AG08396 (cell line): ENCODE results near the gene ADRB1.

Experiments used
- DNase-seq: peaks from one replicate; pipeline ENCODE4 v3.0.0; 2012; ENCODE audit warnings: low spot score, mixed read lengths

Gene ADRB1

DNA sequence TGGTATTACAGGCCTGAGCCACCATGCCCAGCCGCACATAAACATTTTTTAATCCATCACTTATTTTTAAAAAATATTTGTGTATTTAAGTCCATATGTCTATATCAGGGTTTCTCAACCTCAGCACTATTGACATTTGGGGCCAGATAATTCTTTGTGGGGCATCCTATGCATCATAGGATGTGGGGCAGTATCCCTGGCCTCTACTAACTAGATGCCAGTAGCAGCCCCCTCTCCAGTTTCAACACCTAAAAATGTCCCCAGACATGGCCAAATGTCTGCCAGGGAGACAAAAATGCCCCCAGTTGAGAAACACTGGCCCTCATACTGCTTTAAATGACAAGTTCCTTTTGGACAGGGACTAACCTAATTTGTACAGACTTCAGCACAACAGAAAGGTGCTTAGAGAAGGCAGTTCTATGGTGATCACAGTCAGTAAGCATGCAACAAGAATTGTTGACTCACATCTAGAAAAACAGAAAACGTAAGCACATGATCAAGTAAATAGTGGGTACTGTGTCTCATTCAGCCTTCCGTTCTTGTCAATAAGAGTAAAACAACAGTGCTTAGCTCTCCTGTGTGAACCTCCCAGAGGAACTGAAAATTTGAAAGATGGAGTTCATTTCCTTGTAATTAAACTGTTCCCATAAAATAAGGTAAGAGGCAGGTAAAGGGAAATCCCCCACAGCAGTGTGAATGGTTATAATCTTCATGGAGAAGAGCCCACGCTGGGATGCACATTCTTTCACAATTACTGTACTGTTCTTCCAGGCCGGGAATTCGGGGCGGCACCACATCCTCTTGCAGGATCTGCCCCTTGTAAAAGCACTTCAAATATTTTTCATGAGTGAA, 17.3 kb upstream of the ADRB1 start:
- no peak for DNase-seq

DNA sequence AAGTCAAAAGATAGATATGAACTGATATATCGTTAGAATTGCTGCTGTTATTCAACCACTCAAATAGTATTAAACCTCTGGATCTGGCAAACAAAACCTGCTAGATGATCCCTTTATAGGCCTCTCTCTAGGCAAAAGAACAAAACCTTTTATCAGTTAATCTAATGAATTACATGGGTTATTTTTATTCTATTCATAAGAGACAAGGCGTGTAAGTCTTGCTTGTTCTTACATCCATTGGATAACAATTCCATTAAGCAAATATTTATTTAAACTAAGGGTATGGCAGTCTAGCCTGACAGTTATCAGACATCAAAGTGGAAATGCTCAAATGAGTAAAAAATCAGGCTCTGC, 16.6 kb upstream of the ADRB1 start:
- DNase-seq = no peak

DNA sequence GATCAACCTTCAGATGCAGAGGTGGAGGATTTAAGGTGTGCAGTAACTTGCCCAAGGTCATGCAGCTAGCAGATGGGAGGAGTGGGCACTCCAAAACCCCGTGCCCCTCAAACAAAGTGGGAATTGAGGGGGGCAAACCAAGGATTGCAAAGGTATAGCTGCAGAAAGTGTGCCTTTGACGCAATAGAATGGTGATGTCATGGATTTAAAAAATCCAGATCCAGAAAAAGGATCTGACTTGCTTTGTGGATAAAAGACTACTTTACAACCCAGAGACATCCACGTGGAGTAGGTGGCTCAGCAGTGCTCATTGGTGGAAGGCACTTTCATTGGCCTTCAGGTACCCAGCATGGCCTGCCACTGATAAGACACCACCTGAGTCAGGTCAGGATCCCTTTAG, 15.7 kb upstream of the ADRB1 start:
- DNase-seq = no peak

DNA sequence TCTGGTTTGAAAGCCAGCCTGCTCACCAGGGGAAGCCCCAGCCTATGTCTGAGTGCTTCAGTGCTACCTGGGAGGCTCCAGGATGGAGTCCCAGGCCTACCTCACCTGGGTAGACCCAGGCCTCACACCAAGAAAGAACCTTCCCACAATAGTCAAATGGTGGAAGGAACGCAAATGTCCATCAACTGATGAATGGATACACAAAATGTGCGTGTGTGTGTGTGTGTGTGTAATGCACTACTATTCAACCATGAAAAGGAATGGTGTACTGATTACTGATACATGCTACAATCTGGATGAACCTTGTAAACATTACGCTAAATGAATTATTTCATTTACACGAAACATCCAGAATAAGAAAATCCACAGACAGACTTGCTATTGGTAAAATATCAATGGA, 15.2 kb upstream of the ADRB1 start:
- DNase-seq = no peak

DNA sequence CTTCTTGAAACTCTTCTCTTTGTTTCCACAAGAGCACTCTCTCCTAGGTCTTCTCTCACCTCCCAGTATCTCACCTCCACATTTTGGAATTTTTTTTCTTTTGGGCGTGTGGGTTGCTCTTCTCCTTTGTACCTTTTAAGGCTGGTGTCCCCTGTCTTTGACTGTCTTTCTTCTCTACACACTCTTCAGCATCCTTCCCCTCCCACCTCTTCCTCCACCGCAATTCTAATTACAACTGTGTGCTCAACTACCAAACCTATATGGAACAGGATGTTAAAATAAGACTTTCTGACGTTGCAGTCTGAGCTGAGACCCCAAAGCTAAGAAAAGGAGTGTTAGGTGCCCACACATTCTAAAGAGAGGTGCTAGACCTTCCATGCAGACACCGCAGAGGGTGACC, 14.0 kb upstream of the ADRB1 start:
- no peak for DNase-seq

DNA sequence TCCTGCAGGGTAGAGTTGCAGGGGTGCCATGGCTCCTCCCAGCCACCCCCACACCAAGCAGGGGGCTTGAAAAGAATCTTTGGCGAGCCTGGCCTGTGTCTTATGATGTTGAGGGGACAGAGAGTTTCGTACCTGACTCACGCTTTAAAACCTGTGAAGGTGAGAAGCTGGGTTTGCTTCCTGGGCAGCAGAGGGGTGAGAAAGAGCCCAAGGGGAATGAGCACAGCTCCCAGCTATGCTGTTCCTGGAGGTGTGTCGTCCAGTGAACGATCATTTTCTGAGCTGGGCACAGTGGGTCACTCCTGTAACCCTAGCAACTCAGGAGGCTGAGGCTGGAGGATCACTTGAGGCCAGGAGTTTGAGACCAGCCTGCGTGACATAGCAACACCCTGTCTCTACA, 13.5 kb upstream of the ADRB1 start:
- DNase-seq = no peak

DNA sequence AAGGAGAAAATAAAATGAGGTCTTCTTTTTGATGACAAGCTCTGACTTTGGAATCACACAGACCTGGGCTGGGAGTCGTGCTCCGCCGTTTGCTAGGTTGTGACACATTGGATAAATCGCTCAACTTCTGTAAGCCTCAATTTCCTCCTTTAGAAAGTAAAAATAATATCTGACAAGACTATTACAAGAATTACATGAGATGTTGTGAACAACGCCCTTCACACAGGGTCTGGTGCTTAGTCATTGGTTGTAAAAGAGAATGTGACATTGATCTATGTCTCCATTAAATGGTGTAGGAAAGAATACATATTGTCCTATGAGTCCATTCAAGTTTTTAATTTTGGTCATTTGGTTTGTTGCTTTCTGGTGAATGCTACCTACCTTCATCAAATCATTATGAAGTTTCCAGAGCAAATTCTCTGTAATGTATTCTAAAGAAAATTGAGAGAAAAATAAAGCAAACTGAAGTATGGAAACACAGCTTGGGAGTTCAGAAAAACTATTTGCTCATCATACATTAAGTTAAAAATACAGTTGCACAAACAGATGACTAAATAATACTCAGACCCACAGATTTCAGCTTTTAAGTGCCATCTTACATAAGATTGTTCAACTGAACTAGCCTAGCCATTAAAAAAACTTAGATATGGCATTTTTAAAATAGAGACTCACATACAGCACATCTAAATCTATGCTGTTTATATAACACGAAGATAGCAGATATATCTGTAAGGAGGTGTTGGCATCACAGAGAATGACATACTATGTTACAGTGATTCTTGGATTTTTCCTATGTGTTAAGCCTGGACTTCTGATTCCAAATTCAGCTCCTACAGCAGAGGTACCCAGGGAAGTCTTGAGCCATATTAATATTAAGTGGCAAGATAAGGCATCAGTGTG, 12.3 kb upstream of the ADRB1 start:
- DNase-seq = no peak

DNA sequence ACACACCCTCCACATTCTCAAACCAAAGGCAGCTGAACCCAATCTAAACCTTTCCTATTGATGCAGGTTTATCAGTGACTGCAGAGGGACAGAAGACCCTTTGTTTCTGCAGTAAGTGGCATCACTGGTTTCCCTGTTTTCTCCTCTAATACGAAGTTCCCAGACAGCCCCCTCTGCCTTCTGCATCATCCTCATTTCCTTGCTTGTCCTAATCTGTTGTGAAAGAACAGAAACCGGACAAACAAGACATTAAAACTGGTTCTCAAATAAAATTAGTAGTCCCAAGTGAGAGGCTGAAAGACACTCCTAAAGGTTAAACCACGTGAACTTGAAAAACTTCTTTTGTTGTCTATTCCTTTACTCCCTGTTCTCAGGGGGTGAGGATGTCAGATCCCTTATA, 10.1 kb upstream of the ADRB1 start:
- no peak for DNase-seq

DNA sequence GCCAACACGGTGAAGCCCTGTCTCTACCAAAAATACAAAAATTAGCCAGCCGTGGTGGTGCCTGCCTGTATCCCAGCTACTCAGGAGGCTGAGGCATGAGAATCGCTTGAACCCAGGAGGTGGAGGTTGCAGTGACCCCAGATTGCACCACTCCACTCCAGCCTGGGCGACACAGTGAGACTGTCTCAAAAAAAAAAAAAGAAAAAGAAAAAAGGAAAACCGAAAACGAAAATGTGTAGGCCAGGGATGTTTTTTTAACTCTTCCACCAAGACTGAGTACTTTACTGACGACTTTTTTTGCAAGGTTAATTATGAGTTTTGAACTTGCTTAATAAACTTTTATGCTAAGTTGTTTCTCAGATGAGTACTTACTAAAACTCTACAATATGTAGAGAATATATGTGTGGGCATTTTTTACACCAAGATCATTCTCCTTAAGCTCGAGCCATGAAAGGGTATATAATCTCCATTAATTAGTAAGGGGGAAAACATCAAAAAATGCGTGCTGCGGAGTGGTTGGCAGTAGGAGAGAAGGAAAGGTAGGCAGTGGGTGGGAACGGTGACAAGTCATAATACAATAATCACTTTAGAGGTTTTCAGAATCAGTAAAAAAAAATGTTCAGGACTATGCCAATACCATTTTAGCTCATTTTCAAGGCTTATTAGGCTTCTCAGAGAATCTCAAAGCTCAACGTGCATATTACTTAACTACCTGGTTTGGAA, 8.6 kb upstream of the ADRB1 start:
- DNase-seq = no peak

DNA sequence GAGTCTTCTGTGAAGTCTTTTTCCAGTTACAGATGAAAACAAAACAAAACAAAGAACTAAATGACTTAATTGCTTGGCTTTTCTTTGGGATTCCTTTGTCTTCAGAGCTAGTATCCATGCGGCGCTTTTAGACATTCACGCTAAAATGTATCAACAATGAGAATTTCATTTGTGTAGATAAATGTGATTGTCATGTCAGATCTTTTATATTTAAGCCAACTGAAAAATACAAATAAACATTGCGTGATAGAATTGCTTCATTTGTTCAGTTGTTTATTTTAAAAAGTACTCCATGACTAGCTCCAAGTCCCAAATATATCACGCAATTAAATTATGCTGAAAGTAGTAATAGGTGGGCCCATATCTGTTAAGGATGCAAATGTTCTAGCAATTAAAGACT, 7.9 kb upstream of the ADRB1 start:
- DNase-seq = no peak

DNA sequence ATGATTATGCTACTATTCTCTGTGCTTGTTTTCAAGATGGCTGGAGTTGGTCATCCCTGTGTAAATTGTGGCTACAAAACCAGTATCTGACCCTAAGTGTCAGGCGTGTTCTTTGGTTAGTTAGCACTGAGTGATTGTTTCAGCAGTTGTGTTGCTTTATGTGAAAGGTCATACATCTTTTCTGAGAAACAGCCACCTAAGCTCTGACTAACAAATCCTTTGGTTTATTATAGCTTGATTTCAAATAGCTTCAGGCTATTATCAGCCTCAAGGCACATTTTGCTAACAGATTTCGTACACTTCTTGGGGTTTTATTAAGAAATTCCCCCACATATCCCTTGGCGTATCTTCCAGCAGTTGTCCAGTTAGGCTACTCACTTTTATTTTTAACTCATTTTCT, 4.8 kb upstream of the ADRB1 start:
- DNase-seq = no peak

DNA sequence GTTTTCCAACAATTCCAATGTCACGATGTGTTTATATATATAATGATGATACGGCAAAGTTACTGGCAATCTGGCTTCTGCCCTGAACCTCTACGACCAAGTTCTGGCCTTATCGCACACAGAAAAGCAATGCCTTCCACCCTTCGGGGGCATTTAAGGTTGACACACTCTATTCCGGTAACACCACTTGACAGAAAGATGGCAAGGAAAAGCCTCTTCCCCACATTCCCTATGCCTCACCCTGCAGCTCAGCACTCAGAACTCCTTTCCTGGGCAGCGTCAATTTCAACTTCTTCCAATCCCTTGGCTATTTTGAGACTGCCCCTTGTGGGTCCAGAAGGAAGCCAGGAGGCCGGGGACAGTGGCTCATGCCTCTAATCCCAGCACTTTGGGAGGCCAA, 2.5 kb upstream of the ADRB1 start:
- no peak for DNase-seq

DNA sequence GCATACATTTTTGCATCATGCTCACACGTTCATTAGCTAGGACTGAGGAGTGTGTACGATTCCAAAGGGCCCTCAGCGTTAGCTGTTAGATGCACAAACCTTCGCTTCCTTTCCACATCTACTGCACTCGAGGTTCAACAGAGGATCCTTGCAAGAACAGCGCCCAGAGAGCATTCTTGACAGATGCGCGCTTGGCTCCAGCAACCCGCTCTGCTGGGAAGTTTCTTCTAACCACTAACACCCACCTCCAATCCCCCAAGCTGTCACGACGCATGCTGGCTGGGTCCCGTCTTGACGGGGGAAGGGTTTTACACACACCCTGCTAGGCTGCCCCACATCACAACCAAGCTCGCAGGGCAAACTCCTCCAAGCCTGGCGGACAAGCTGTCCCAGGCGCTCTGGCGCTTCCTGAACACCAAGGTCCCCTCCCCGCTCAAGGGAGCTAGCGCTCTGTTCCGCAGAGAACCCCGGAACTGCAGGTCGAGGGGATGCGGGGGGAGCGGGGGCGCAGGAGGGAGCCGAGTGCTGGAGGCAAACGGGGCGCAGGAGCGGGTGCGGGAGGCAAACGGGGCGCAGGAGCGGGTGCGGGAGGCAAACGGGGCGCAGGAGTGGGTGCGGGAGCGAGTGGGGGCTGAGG, 653 bp upstream of the ADRB1 start:
- DNase-seq = peak; percentile 32

DNA sequence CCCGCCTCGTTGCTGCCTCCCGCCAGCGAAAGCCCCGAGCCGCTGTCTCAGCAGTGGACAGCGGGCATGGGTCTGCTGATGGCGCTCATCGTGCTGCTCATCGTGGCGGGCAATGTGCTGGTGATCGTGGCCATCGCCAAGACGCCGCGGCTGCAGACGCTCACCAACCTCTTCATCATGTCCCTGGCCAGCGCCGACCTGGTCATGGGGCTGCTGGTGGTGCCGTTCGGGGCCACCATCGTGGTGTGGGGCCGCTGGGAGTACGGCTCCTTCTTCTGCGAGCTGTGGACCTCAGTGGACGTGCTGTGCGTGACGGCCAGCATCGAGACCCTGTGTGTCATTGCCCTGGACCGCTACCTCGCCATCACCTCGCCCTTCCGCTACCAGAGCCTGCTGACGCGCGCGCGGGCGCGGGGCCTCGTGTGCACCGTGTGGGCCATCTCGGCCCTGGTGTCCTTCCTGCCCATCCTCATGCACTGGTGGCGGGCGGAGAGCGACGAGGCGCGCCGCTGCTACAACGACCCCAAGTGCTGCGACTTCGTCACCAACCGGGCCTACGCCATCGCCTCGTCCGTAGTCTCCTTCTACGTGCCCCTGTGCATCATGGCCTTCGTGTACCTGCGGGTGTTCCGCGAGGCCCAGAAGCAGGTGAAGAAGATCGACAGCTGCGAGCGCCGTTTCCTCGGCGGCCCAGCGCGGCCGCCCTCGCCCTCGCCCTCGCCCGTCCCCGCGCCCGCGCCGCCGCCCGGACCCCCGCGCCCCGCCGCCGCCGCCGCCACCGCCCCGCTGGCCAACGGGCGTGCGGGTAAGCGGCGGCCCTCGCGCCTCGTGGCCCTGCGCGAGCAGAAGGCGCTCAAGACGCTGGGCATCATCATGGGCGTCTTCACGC, 825 bp downstream of the ADRB1 start:
- peak; percentile 14 for DNase-seq

DNA sequence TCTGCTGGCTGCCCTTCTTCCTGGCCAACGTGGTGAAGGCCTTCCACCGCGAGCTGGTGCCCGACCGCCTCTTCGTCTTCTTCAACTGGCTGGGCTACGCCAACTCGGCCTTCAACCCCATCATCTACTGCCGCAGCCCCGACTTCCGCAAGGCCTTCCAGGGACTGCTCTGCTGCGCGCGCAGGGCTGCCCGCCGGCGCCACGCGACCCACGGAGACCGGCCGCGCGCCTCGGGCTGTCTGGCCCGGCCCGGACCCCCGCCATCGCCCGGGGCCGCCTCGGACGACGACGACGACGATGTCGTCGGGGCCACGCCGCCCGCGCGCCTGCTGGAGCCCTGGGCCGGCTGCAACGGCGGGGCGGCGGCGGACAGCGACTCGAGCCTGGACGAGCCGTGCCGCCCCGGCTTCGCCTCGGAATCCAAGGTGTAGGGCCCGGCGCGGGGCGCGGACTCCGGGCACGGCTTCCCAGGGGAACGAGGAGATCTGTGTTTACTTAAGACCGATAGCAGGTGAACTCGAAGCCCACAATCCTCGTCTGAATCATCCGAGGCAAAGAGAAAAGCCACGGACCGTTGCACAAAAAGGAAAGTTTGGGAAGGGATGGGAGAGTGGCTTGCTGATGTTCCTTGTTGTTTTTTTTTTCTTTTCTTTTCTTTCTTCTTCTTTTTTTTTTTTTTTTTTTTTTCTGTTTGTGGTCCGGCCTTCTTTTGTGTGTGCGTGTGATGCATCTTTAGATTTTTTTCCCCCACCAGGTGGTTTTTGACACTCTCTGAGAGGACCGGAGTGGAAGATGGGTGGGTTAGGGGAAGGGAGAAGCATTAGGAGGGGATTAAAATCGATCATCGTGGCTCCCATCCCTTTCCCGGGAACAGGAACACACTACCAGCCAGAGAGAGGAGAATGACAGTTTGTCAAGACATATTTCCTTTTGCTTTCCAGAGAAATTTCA, 1.7 kb downstream of the ADRB1 start:
- no peak for DNase-seq

DNA sequence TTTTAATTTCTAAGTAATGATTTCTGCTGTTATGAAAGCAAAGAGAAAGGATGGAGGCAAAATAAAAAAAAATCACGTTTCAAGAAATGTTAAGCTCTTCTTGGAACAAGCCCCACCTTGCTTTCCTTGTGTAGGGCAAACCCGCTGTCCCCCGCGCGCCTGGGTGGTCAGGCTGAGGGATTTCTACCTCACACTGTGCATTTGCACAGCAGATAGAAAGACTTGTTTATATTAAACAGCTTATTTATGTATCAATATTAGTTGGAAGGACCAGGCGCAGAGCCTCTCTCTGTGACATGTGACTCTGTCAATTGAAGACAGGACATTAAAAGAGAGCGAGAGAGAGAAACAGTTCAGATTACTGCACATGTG, 2.4 kb downstream of the ADRB1 start:
- DNase-seq = no peak

DNA sequence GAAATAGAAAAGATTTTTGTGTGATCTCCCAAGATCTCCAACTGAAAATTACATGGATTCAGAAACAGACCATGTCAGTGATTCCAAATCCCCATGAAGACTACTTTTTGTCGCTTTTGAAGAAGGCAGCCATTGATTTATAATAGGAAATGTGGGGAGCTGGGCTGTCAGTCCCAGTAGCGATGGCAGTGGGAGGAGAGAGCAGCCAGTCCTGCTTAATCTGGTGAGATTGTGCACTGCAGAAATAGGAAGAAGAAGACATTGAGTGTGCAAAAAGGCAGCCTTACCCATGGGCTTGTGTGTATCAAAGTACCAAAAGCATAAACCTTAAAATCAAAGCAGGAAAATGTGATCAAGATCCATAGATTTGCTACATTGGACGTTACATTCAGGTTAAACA, 4.8 kb downstream of the ADRB1 start:
- DNase-seq = no peak

DNA sequence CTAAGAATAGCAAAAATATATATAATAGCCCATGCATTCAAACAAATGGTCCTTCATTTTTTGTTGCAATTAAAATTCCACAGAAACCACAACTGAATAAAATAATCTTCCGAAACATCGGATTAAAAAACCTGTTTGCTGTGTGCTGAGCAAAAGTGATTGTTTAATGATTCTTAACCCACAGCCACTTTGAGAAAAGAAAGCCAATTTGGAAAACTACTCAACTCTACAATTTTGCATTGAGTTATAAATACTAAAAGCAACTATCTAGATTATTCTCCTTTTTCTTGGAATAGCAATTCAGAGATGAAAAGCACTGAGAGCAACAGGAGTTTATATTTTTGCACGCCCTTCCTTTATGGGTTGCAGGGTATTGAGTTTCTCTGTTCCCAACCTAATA, 8.0 kb downstream of the ADRB1 start:
- DNase-seq = no peak

DNA sequence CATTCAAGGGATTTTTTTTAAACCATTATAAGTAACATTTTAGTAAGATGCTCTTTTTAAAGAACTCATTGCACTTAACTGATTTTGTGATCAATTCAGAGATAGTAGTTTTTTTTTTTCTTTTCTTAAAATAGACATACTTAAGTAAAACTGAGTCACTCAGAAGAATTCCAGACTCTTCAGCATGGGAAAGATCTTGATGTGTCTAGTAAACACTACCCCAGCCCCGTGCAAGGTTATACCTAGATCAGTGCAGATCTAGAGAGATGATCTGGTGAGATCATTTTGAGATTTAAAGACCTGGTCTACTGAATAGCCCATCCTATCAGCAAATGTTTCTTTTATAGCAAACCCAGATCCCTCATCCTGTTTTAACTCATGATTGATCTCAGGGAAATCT, 8.6 kb downstream of the ADRB1 start:
- DNase-seq = no peak

DNA sequence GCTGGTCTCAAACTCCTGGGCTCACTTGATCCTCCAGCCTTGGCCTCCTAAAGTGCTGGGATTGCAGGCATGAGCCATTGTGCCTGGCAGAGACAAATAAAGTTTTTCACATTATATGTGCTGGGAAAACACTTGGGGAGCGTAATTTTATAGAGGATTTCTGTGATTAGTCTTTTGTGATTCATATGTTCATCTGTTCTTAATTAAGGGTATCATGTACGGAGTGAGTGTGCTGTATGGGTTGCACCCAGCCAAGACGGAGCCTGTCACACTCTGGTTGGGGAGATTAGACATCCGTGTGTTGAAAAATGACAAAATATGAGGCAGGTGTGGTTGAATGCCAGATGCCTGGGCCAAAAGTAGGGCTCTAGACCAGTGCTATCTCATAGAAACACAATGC, 10.3 kb downstream of the ADRB1 start:
- no peak for DNase-seq
